ENCODE results near the gene TTPAL. TPM values are rescaled to one million over a fixed set of nuclear protein-coding genes. Genes with fewer than 3 reads are reported as not detected.

Gene TTPAL
- total RNA-seq, 4 donors from 2014 or later = 14.2 to 27.7 (median 22.3) TPM

DNA sequence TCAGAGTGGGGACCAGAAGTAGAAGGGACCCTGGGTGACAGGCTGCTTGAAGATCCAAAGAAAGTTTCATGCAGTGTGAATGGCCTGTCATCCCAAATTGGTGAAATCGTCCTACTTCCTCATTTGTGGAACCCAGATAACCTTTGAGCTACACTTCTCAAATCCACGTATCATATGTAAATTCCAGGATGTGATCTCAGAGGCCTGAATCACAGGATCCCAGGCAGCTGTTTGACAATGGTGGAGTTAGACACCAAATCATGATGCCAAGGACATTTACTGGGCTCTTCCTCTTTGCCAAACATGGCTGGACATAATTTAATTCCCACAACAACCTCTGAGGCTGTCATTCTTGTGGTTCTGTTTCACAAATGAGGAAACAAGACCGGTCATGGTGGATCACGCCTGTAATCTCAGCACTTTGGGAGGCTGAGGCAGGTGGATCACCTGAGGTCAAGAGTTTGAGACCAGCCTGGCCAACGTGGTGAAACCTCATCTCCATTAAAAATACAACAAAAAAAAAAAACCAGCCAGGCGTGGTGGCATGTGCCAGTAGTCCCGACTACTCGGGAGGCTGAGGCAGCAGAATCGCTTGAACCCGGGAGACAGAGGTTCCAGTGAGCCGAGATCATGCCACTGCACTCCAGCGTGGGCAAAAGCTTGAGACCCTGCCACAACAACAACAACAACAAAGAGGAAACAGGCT lies 39.9 kb upstream of the TTPAL start:
- Histone ChIP-seq H3K27me3 (peaks cover 2% of the 10 kb centered on the region), H3K4me3 (replicated peaks in 1 of 3) (no peak overlapping the region), H3K4me1 (no peaks in the 10 kb centered on the region), H3K9me3 (no peaks in the 10 kb centered on the region), H3K27ac (no peak overlapping the region), H3K36me3 (no peaks in the 10 kb centered on the region)
- 72 to 73% methylated on average over 12 of the region's 12 CpGs for WGBS, 2 donors
- intact Hi-C loops (cut with DNase I) = no loop called here
- TF ChIP-seq, protein P1, sequence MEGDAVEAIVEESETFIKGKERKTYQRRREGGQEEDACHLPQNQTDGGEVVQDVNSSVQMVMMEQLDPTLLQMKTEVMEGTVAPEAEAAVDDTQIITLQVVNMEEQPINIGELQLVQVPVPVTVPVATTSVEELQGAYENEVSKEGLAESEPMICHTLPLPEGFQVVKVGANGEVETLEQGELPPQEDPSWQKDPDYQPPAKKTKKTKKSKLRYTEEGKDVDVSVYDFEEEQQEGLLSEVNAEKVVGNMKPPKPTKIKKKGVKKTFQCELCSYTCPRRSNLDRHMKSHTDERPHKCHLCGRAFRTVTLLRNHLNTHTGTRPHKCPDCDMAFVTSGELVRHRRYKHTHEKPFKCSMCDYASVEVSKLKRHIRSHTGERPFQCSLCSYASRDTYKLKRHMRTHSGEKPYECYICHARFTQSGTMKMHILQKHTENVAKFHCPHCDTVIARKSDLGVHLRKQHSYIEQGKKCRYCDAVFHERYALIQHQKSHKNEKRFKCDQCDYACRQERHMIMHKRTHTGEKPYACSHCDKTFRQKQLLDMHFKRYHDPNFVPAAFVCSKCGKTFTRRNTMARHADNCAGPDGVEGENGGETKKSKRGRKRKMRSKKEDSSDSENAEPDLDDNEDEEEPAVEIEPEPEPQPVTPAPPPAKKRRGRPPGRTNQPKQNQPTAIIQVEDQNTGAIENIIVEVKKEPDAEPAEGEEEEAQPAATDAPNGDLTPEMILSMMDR (IDR thresholded peaks at IDR 0.05) = no peak
- TF ChIP-seq POLR2A (IDR thresholded peaks at IDR 0.05) = no peak
- DNase-seq = no peak

DNA sequence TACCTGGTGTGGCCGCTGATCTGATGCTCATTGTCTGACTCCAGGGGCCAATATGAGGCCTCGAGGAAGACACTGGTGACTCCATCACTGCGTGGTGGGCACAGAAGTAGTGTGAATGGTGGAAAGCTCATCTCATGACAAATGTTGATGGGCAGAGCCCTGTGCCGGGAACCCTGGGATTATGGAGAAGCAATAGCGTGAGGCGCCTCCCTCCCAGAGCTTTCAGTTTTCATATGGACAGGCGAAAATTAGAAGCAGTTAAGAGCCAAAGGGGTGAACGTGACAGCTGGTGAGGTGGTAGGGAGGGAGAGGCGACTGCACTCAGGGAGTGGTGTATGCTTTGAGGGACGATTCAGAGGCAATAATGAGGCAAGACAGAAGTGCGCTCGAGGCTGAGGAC lies 39.3 kb upstream of the TTPAL start:
- TF ChIP-seq POLR2A (IDR thresholded peaks at IDR 0.05) = no peak
- TF ChIP-seq, protein P1 (IDR thresholded peaks at IDR 0.05) = no peak
- intact Hi-C loops (cut with DNase I) = no loop called here
- H3K27me3 ChIP-seq = peaks cover 2% of the 10 kb centered on the region
- H3K4me3 ChIP-seq (replicated peaks in 1 of 3) = no peak overlapping the region
- DNase-seq = no peak
- H3K36me3 ChIP-seq = no peaks in the 10 kb centered on the region
- H3K4me1 ChIP-seq = no peaks in the 10 kb centered on the region
- H3K9me3 ChIP-seq = no peaks in the 10 kb centered on the region
- 76% methylated on average over 12 of the region's 12 CpGs for WGBS, 2 donors
- H3K27ac ChIP-seq = no peak overlapping the region

DNA sequence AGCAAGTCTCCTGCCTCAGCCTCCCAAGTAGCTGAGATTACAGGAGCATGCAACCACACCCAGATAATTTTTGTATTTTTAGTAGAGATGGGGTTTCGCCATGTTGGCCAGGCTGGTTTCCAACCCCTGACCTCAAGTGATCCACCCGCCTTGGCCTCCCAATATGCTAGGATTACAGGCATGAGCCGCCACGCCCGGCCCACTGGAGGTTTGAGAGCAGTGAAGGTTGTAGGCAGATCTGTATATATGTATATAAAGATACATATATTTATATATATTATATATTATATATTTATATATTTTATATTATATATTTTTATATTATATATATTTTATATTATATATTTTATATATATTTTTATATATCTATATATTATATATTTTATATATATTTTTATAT lies 38.2 kb upstream of the TTPAL start:
- 95% methylated on average over 5 of the region's 5 CpGs for WGBS, 2 donors
- TF ChIP-seq, protein P1 (IDR thresholded peaks at IDR 0.05) = no peak
- no peak for TF ChIP-seq POLR2A (IDR thresholded peaks at IDR 0.05)
- DNase-seq = no peak
- Histone ChIP-seq H3K27me3 (peaks cover 2% of the 10 kb centered on the region), H3K9me3 (no peaks in the 10 kb centered on the region), H3K4me3 (replicated peaks in 1 of 3) (no peak overlapping the region), H3K4me1 (no peaks in the 10 kb centered on the region), H3K36me3 (no peaks in the 10 kb centered on the region), H3K27ac (no peak overlapping the region)
- intact Hi-C loops (cut with DNase I) = no loop called here

DNA sequence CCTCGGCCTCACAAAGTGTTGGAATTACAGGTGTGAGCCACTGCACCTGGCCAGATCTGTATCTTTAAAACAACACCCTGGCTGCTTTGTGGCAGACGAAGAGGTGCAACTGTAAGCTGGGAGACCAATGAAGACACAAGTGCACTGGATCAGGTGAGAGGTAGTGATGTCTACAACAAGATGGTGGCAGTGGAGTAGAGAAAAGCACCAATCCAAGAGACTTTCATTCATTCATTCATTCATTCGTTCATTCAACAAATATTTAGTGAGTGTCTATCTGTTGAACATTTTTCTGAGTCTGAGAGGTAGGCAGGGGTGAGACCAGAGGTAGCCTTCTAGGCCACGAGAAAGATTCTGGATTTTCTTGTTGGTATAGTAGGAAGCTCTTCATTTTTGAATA lies 36.9 kb upstream of the TTPAL start:
- Histone ChIP-seq H3K4me1 (no peaks in the 10 kb centered on the region), H3K27me3 (peaks cover 2% of the 10 kb centered on the region), H3K9me3 (no peaks in the 10 kb centered on the region), H3K4me3 (replicated peaks in 1 of 3) (no peak overlapping the region), H3K27ac (no peak overlapping the region), H3K36me3 (no peaks in the 10 kb centered on the region)
- intact Hi-C loops (cut with DNase I) = no loop called here
- TF ChIP-seq POLR2A (IDR thresholded peaks at IDR 0.05) = no peak
- TF ChIP-seq, protein P1 (IDR thresholded peaks at IDR 0.05) = no peak
- no peak for DNase-seq
- WGBS, 2 donors = 86 to 87% methylated on average over 4 of the region's 4 CpGs

DNA sequence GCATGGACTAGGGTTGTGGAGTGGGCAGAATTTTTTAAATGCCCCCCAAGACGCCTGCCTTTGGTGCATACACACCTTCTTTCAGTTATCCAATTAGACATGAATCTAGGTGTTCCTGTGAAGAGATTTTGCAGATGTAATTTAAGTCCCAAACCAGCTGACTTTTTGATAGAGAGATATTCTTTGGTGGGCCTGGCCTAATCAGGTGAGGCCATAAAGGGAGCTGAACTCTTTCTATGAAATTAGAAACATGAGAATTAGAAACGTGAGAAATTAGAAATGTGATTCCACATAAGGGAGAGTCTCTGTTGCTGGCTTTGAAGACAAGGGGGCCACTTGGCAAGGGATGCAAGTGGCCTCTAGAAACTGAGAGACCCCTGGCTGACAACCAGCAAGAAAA lies 36.4 kb upstream of the TTPAL start:
- H3K27ac ChIP-seq = no peak overlapping the region
- no peaks in the 10 kb centered on the region for H3K9me3 ChIP-seq
- WGBS, 2 donors = 57 to 63% methylated on average over 2 of the region's 2 CpGs

More for the DNA sequence above, 36.4 kb upstream of the TTPAL start:
- Histone ChIP-seq H3K4me1 (no peaks in the 10 kb centered on the region), H3K36me3 (no peaks in the 10 kb centered on the region), H3K4me3 (replicated peaks in 1 of 3) (no peak overlapping the region), H3K27me3 (peaks cover 2% of the 10 kb centered on the region)
- DNase-seq = no peak
- TF ChIP-seq, protein P1 (IDR thresholded peaks at IDR 0.05) = no peak
- no peak for TF ChIP-seq POLR2A (IDR thresholded peaks at IDR 0.05)
- intact Hi-C loops (cut with DNase I) = no loop called here
